A549 (cell line): ENCODE data around the gene NPAS2. TPM values are rescaled to one million over a fixed set of nuclear protein-coding genes. Genes with fewer than 3 reads are reported as not detected.

Experiments
- ATAC-seq, 2 experiments: fragments of 200-7000 bp in 1 of 2; fragments of >200 bp in 1 of 2; cut with Nextera tagmentation in 1 of 2; cut with Tn5 transposase in 1 of 2; 3 replicates each; pipeline versions ENCODE4 v1.8.0 to v1.9.1; 2018 to 2020; ENCODE audit warnings: mild to moderate bottlenecking in 1 of 2, moderate library complexity in 1 of 2
- CTCF ChIA-PET: fragments of 300-600 bp; sonication (Branson Sonifier 250); formaldehyde crosslinking; extraction: SDS; loops from one replicate; lab custom pipeline; 2021; ENCODE audit warnings: antibody characterized with exemption, inconsistent platforms; lab: Yijun Ruan, JAX
- POLR2A ChIA-PET: fragments of 350-600 bp; formaldehyde crosslinking; extraction: SDS; loops from one replicate; lab custom pipeline; 2021; ENCODE audit warnings: antibody characterized with exemption, inconsistent platforms; lab: Yijun Ruan, JAX
- DNase-seq, 2 experiments: peaks; one replicate each; pipeline versions ENCODE4 v3.0.0 to v3.0.0-alpha.2; 2011 to 2016; ENCODE audit warnings: low read depth in 1 of 2, low spot score in 1 of 2
- FAIRE-seq: peaks from 2 replicates; lab custom pipeline; 2011; peaks lifted over from hg19 to GRCh38; lab: Jason Lieb, UNC
- H3K27ac ChIP-seq, 2 experiments: fragments of >200 bp; sonication (Bioruptor Twin); formaldehyde crosslinking; 3 replicates each; pipeline ENCODE4 v1.5.1; 2016 to 2017
- H3K4me1 ChIP-seq: fragments of >200 bp; sonication (Bioruptor Twin); formaldehyde crosslinking; 3 replicates; pipeline ENCODE4 v1.6.1; 2016
- H3K4me2 ChIP-seq: fragments of >200 bp; sonication (Bioruptor Twin); formaldehyde crosslinking; 3 replicates; pipeline ENCODE4 v1.6.1; 2016
- H3K4me3 ChIP-seq: fragments of >200 bp; sonication (Bioruptor Twin); formaldehyde crosslinking; 3 replicates; pipeline ENCODE4 v1.5.1; 2016
- H3K9me3 ChIP-seq: fragments of >200 bp; sonication (Bioruptor Twin); formaldehyde crosslinking; 3 replicates; pipeline ENCODE4 v1.6.1; 2016
- CBX2 ChIP-seq: fragments of 200-600 bp; sonication (generic); IDR thresholded peaks from 2 replicates; pipeline ENCODE4 v1.6.1; 2016; ENCODE audit warnings: low read depth, mild to moderate bottlenecking, borderline replicate concordance
- CBX8 ChIP-seq: fragments of 200-600 bp; sonication (generic); IDR thresholded peaks from 2 replicates; pipeline ENCODE4 v1.6.1; 2016
- CEBPB ChIP-seq, 2 experiments: fragments of >200 bp in 1 of 2; sonication (Bioruptor Twin) in 1 of 2; formaldehyde crosslinking in 1 of 2; IDR thresholded peaks; 2 replicates each; pipeline ENCODE4 v1.6.1; 2012 to 2016
- CHD2 ChIP-seq: fragments of 150-350 bp; IDR thresholded peaks from 2 replicates; pipeline ENCODE4 v1.6.1; 2014; ENCODE audit warnings: low read length; ENCODE audit not compliant: partially characterized antibody
- FOSL2 ChIP-seq, 2 experiments: fragments of 450-650 bp in 1 of 2; fragments of >200 bp in 1 of 2; sonication (Bioruptor Twin) in 1 of 2; formaldehyde crosslinking; IDR thresholded peaks; 2 replicates each; pipeline versions ENCODE4 v1.5.0 to v1.6.1; 2016 to 2020; ENCODE audit warnings: mild to moderate bottlenecking in 1 of 2, moderate library complexity in 1 of 2
- FOXS1 ChIP-seq: fragments of 250-450 bp; sonication (Bioruptor Pico); IDR thresholded peaks from 2 replicates; pipeline ENCODE4 v1.5.0; 2020; ENCODE audit warnings: mild to moderate bottlenecking, moderate library complexity
- GATA3 ChIP-seq: IDR thresholded peaks from 2 replicates; pipeline ENCODE4 v1.6.1; 2012; ENCODE audit warnings: borderline replicate concordance
- HDAC2 ChIP-seq: fragments of 200-600 bp; sonication (generic); IDR thresholded peaks from 2 replicates; pipeline ENCODE4 v1.6.1; 2016
- HOXB13 ChIP-seq: fragments of 250-450 bp; sonication (Bioruptor Pico); IDR thresholded peaks from 2 replicates; pipeline ENCODE4 v1.5.0; 2020; ENCODE audit warnings: low read depth, mild to moderate bottlenecking, moderate library complexity
- JUN ChIP-seq, 2 experiments: fragments of >200 bp; sonication (Bioruptor Twin); formaldehyde crosslinking; IDR thresholded peaks; 2 replicates in 1 of 2; 3 replicates in 1 of 2; pipeline ENCODE4 v1.6.1; 2016 to 2017
- JUNB ChIP-seq: fragments of >200 bp; sonication (Bioruptor Twin); formaldehyde crosslinking; IDR thresholded peaks from 2 replicates; pipeline ENCODE4 v1.6.1; 2016
- KDM5A ChIP-seq: fragments of 200-600 bp; sonication (generic); IDR thresholded peaks from 2 replicates; pipeline ENCODE4 v1.6.1; 2016; ENCODE audit warnings: antibody characterized with exemption, mild to moderate bottlenecking
- MAFK ChIP-seq: fragments of 450-650 bp; IDR thresholded peaks from 2 replicates; pipeline ENCODE4 v1.6.1; 2014; ENCODE audit not compliant: partially characterized antibody
- PHF8 ChIP-seq: fragments of 200-600 bp; sonication (generic); IDR thresholded peaks from 2 replicates; pipeline ENCODE4 v1.6.1; 2016; ENCODE audit warnings: low read depth, mild to moderate bottlenecking, antibody characterized with exemption, moderate library complexity, borderline replicate concordance
- POLR2A ChIP-seq: IDR thresholded peaks from 2 replicates; pipeline ENCODE4 v1.6.1; 2012; ENCODE audit warnings: mild to moderate bottlenecking, low read length
- RAD21 ChIP-seq, 2 experiments: fragments of >200 bp in 1 of 2; sonication (Bioruptor Twin) in 1 of 2; formaldehyde crosslinking in 1 of 2; IDR thresholded peaks in 1 of 2; conservative IDR thresholded peaks in 1 of 2; 2 replicates in 1 of 2; 3 replicates in 1 of 2; pipeline ENCODE4 v1.6.1; 2012 to 2018; ENCODE audit warnings: inconsistent platforms in 1 of 2
- RARB ChIP-seq: fragments of 250-450 bp; sonication (Bioruptor Pico); IDR thresholded peaks from 2 replicates; pipeline ENCODE4 v1.8.0; 2021; ENCODE audit warnings: mild to moderate bottlenecking, moderate library complexity
- RFX5 ChIP-seq: fragments of 450-650 bp; IDR thresholded peaks from 2 replicates; pipeline ENCODE4 v1.7.1; 2014; ENCODE audit warnings: antibody characterized with exemption, mild to moderate bottlenecking, moderate library complexity
- TFCP2L1 ChIP-seq: fragments of 250-450 bp; sonication (Bioruptor Pico); IDR thresholded peaks from 2 replicates; pipeline ENCODE4 v1.5.0; 2021; ENCODE audit warnings: mild to moderate bottlenecking
- ZC3H11A ChIP-seq: fragments of 450-650 bp; IDR thresholded peaks from 2 replicates; pipeline ENCODE4 v1.6.1; 2014; ENCODE audit warnings: antibody characterized with exemption, mild to moderate bottlenecking
- WGBS: methylation state at CpG from one replicate; pipeline ENCODE4 v1.1.6; 2017; ENCODE audit errors: missing lambda C conversion rate; 5-methylcytosine and 5-hydroxymethylcytosine counted together
- polyA plus RNA-seq, 4 experiments: library from polyadenylated mRNA; depleted of rRNA in 3 of 4; stranded (reverse); fragments of >200 nt; fragmentation: RNase III in 1 of 4; extraction: RNeasy Plus Mini Kit Qiagen cat#74134 plus additional on column Dnase treatment in 1 of 4; gene quantifications; 2 replicates in 3 of 4; 3 replicates in 1 of 4; pipeline ENCODE4 v1.2.3, GENCODE V29; 2011 to 2017
- TF ChIP-seq, protein P1 (sequence below): fragments of >200 bp; sonication (Bioruptor Twin); formaldehyde crosslinking; IDR thresholded peaks from 2 replicates; pipeline ENCODE4 v1.6.1; 2016

Gene NPAS2
- polyA plus RNA-seq, 2 of the 4 experiments (the other 2 are of a cell fraction): 31.4 to 56.1 TPM

DNA sequence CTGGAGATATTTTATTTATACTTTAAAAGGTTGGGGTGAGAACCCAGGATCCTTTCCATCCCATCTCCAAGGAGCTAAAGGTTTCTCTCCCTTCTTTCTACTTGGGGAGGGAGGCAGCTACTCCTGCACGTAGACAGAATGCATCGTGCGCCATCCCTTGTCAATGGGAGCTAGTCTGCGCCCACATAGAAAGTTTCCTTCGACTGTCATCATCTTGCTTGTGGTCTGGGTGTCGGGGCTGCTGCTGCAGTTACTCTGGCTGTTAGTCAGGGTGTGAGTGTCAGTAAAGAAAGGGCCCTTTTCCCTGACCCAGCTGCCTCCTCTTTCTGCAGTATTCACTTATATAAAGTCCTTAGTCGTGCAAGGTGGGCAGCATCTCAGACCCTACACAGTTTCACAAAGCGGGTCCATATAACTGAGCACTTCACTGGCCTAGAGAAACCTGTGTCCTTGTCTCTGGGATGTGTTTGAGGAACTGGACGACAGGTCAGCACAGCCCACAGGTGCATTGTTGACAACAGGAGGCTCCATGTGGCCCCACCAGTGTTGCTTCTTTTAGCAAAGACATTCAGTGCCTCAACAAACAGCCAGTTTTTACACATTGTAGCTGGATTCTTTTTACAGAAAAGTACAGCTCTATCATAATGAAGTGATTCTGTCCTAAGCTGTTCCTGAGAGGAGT lies 22.4 kb downstream of the NPAS2 start:
- no peak overlapping the region for H3K4me3 ChIP-seq
- no peaks in the 10 kb centered on the region for H3K9me3 ChIP-seq
- H3K27ac ChIP-seq: no peak overlapping the region
- peaks cover 45% of the 10 kb centered on the region for H3K4me1 ChIP-seq
- DNase-seq (no peak), FAIRE-seq (no peak), ATAC-seq (no peak)
- 92% methylated on average over 8 of the region's 9 CpGs for WGBS
- ChIA-PET CTCF (interaction anchor here (0.8 to 0.9 kb wide), 2 partner anchors 16 to 236 kb away, joined by 3 read pairs; no protein-coding TSS in a partner anchor), POLR2A (interaction anchor here (0.7 kb wide), 1 partner anchor 172 kb away, joined by 3 read pairs; no protein-coding TSS in a partner anchor)
- H3K4me2 ChIP-seq: no peak overlapping the region
- TF ChIP-seq RARB (CRISPR knock-in tag) (no peak), HOXB13 (CRISPR knock-in tag) (no peak), CHD2 (no peak), PHF8 (no peak), ZC3H11A (no peak)

DNA sequence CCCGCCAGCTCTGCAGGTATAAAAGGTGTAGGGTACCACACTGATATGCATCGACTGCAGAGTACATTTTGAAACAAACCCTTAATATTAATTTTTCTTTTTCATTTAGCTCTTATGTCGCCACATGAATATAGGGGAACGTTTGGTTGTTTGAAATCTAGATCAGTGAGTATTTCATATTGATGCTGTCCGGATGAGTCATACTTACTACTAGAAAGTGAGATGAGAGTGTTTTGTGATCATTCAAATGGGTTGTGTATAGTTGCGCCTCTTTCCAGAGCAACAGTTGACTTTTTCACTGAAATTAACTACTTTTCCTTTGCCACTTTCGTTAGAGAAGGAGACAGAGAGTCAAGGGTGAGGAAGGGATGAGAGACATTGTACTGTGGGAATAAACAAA lies 24.6 kb downstream of the NPAS2 start:
- POLR2A ChIA-PET: no interaction called here
- CTCF ChIA-PET: interaction anchor here (1.2 kb wide), 1 partner anchor 23 kb away, joined by 3 read pairs; no protein-coding TSS in a partner anchor
- H3K4me1 ChIP-seq: peaks cover 48% of the 10 kb centered on the region
- H3K27ac ChIP-seq: no peak overlapping the region
- FAIRE-seq: no peak
- no peak overlapping the region for H3K4me3 ChIP-seq
- ATAC-seq: no peak
- no peaks in the 10 kb centered on the region for H3K9me3 ChIP-seq
- H3K4me2 ChIP-seq: no peak overlapping the region
- TF ChIP-seq CBX8: no peak
- TF ChIP-seq FOSL2 (IDR thresholded peaks at IDR 0.05): no peak
- TF ChIP-seq FOSL2 (CRISPR knock-in tag; IDR thresholded peaks at IDR 0.05): peak; percentile 65
- TF ChIP-seq FOXS1: no peak
- no peak for TF ChIP-seq JUN (IDR thresholded peaks at IDR 0.05)
- no peak for TF ChIP-seq RAD21 (conservative IDR thresholded peaks at IDR 0.05 in 1 of 2, IDR thresholded peaks at IDR 0.05 in 1 of 2)
- no peak for DNase-seq
- 74% methylated on average over 7 of the region's 7 CpGs for WGBS

- no peaks in the 10 kb centered on the region for H3K9me3 ChIP-seq
- ATAC-seq (peak; percentile 30 to 43; a peak in 1 of 6 replicates), DNase-seq (no peak), FAIRE-seq (no peak)
- H3K4me3 ChIP-seq: no peak overlapping the region
- POLR2A ChIA-PET: no interaction called here
- CTCF ChIA-PET: interaction anchor here (1.2 kb wide), 1 partner anchor 125 kb away, joined by 3 read pairs; no protein-coding TSS in a partner anchor
- H3K4me2 ChIP-seq: no peak overlapping the region
- TF ChIP-seq FOXS1 (no peak), RARB (CRISPR knock-in tag) (no peak), HDAC2 (no peak), CEBPB (IDR thresholded peaks at IDR 0.05) (no peak), CBX8 (no peak), CBX2 (no peak), POLR2A (no peak), JUNB (no peak), RFX5 (no peak), MAFK (no peak), GATA3 (no peak), FOSL2 (IDR thresholded peaks at IDR 0.05) (no peak), FOSL2 (CRISPR knock-in tag; IDR thresholded peaks at IDR 0.05) (no peak), TFCP2L1 (CRISPR knock-in tag) (no peak), KDM5A (no peak), HOXB13 (CRISPR knock-in tag) (no peak)
- TF ChIP-seq, protein P1, sequence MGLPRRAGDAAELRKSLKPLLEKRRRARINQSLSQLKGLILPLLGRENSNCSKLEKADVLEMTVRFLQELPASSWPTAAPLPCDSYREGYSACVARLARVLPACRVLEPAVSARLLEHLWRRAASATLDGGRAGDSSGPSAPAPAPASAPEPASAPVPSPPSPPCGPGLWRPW: no peak
- peak overlapping the region in 1 of 2 experiments; percentile 10; a peak in 1 of 6 replicates for H3K27ac ChIP-seq
- 90% methylated on average over 4 of the region's 5 CpGs for WGBS
- H3K4me1 ChIP-seq: peaks cover 46% of the 10 kb centered on the region
Observed at GRCh38 chr2:100845141-100845991, 25.4 kb downstream of the NPAS2 start.
